Mesenchymal stem cell (in vitro differentiated cells and primary cell): ENCODE results near the gene IRX4.

Source experiments
- DNase-seq: peaks from one replicate; pipeline ENCODE4 v3.0.0-alpha.2; 2013
- H2AFZ ChIP-seq: one replicate; pipeline ENCODE4 v1.6.1; 2013; ENCODE audit warnings: low read depth, mild to moderate bottlenecking, control low read depth, inconsistent platforms, low read length, moderate library complexity
- H2AK5ac ChIP-seq: 2 replicates; pipeline ENCODE4 v1.6.1; 2013; ENCODE audit warnings: low read length, moderate library complexity, mild to moderate bottlenecking, inconsistent platforms; ENCODE audit not compliant: severe bottlenecking
- H2BK120ac ChIP-seq: one replicate; pipeline ENCODE4 v1.6.1; 2013; ENCODE audit warnings: low read depth, mild to moderate bottlenecking, inconsistent platforms, low read length, moderate library complexity
- H2BK12ac ChIP-seq, 2 experiments: one replicate each; pipeline ENCODE4 v1.6.1; 2013; ENCODE audit warnings: inconsistent platforms in 2 of 2, low read length in 2 of 2, mild to moderate bottlenecking in 2 of 2, moderate library complexity in 2 of 2, control low read depth in 1 of 2
- H2BK15ac ChIP-seq: one replicate; pipeline ENCODE4 v1.6.1; 2013; ENCODE audit warnings: mild to moderate bottlenecking, low read depth, inconsistent platforms; ENCODE audit not compliant: poor library complexity, severe bottlenecking
- H2BK5ac ChIP-seq: 2 replicates; pipeline ENCODE4 v1.6.1; 2013; ENCODE audit warnings: low read depth, mild to moderate bottlenecking, low read length, control low read depth, inconsistent platforms; ENCODE audit not compliant: poor library complexity, severe bottlenecking
- H3K14ac ChIP-seq, 2 experiments: one replicate each; pipeline ENCODE4 v1.6.1; 2013; ENCODE audit warnings: inconsistent platforms in 2 of 2, low read length in 2 of 2, control low read depth in 1 of 2, mild to moderate bottlenecking in 1 of 2, moderate library complexity in 1 of 2
- H3K18ac ChIP-seq, 2 experiments: one replicate each; pipeline ENCODE4 v1.6.1; 2013; ENCODE audit warnings: inconsistent platforms in 2 of 2, low read length in 2 of 2, control low read depth in 1 of 2, low read depth in 1 of 2, mild to moderate bottlenecking in 1 of 2
- H3K23ac ChIP-seq, 2 experiments: one replicate each; pipeline ENCODE4 v1.6.1; 2013; ENCODE audit warnings: inconsistent platforms in 2 of 2, low read length in 2 of 2, mild to moderate bottlenecking in 2 of 2, moderate library complexity in 2 of 2, control low read depth in 1 of 2
- H3K27ac ChIP-seq: 2 replicates; pipeline ENCODE4 v1.5.1; 2013; ENCODE audit warnings: mild to moderate bottlenecking, moderate library complexity, low read length, control low read depth, inconsistent platforms; ENCODE audit not compliant: poor library complexity, severe bottlenecking
- H3K27me3 ChIP-seq, 2 experiments: 2 replicates each; pipeline versions ENCODE4 v1.6.1 to v1.7.0; 2013; ENCODE audit warnings: low read length in 2 of 2, mild to moderate bottlenecking in 2 of 2, moderate library complexity in 2 of 2, control low read depth in 1 of 2, inconsistent platforms in 1 of 2; ENCODE audit not compliant: control insufficient read depth in 1 of 2, insufficient read depth in 1 of 2
- H3K36me3 ChIP-seq, 2 experiments: 2 replicates each; pipeline versions ENCODE4 v1.6.1 to v1.7.0; 2013; ENCODE audit warnings: low read length in 2 of 2, control low read depth in 1 of 2, inconsistent platforms in 1 of 2, low read depth in 1 of 2, mild to moderate bottlenecking in 1 of 2; ENCODE audit not compliant: insufficient read depth in 2 of 2, control insufficient read depth in 1 of 2
- H3K4ac ChIP-seq, 2 experiments: one replicate each; pipeline ENCODE4 v1.6.1; 2013; ENCODE audit warnings: inconsistent platforms in 2 of 2, low read length in 2 of 2, mild to moderate bottlenecking in 2 of 2, moderate library complexity in 2 of 2, control low read depth in 1 of 2, low read depth in 1 of 2
- H3K4me1 ChIP-seq: 2 replicates; pipeline ENCODE4 v1.6.1; 2013; ENCODE audit warnings: low read depth, low read length, control low read depth; ENCODE audit not compliant: control insufficient read depth, insufficient read depth
- H3K4me2 ChIP-seq: 2 replicates; pipeline ENCODE4 v1.6.1; 2013; ENCODE audit warnings: low read length, mild to moderate bottlenecking, inconsistent platforms; ENCODE audit not compliant: poor library complexity, severe bottlenecking
- H3K4me3 ChIP-seq, 2 experiments: 2 replicates each; pipeline versions ENCODE4 v1.5.1 to v1.7.0; 2013; ENCODE audit warnings: low read length in 2 of 2, mild to moderate bottlenecking in 2 of 2, control low read depth in 1 of 2, low read depth in 1 of 2; ENCODE audit not compliant: insufficient read depth in 1 of 2
- H3K79me1 ChIP-seq: replicated peaks from 2 replicates; pipeline ENCODE4 v1.6.1; 2013; ENCODE audit warnings: mild to moderate bottlenecking, control low read depth, low read length, inconsistent platforms; ENCODE audit not compliant: poor library complexity, severe bottlenecking
- H3K9ac ChIP-seq: 2 replicates; pipeline ENCODE4 v1.7.0; 2013; ENCODE audit warnings: mild to moderate bottlenecking, low read length, moderate library complexity
- H3K9me3 ChIP-seq: 2 replicates; pipeline ENCODE4 v1.7.0; 2013; ENCODE audit warnings: mild to moderate bottlenecking, low read length; ENCODE audit not compliant: control insufficient read depth
- H4K8ac ChIP-seq: one replicate; pipeline ENCODE4 v1.6.1; 2013; ENCODE audit warnings: inconsistent platforms, mild to moderate bottlenecking, low read length, moderate library complexity
- H4K91ac ChIP-seq: one replicate; pipeline ENCODE4 v1.6.1; 2013; ENCODE audit warnings: mild to moderate bottlenecking, low read length, inconsistent platforms
- WGBS: methylation state at CpG from one replicate; pipeline ENCODE4 v1.1.7; 2013; ENCODE audit warnings: mixed read lengths; 5-methylcytosine and 5-hydroxymethylcytosine counted together

Gene IRX4

DNA sequence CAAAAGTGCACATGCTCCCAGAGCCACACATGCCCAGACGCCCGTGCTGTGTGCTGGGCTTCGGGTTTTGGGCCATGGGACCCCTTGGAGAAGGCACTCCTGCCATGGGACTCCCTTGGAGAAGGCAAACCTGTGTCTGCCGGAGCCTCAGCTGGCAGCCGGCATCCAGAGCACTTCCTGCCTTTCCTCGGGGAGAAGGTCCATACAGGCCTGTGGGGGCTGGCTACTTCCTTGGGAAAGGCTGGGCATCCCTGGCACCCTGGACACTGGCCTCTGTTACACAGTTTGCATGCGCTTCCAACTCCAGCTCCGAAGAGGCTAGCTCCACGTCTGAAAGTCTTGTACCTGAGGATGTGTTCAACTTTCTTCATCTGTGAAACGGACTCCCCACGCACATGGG lies 14.7 kb upstream of the IRX4 start:
- H4K91ac ChIP-seq, result no peak overlapping the region
- DNase-seq, result no peak
- H3K4me1 ChIP-seq, result no peaks in the 10 kb centered on the region
- H2AK5ac ChIP-seq, result no peak overlapping the region
- no peak overlapping the region for H3K4me3 ChIP-seq
- no peaks in the 10 kb centered on the region for H3K36me3 ChIP-seq
- 73% methylated on average over 11 of the region's 11 CpGs for whole genome bisulfite sequencing
- peaks cover 51 to 63% of the 10 kb centered on the region in 2 experiments for H3K27me3 ChIP-seq
- no peak overlapping the region for H3K23ac ChIP-seq
- H3K4ac ChIP-seq, result no peak overlapping the region
- H2BK15ac ChIP-seq, result no peak overlapping the region
- H3K27ac ChIP-seq, result no peak overlapping the region
- H2BK120ac ChIP-seq, result no peak overlapping the region
- no peak overlapping the region for H2AFZ ChIP-seq
- no peak overlapping the region for H2BK5ac ChIP-seq
- H3K9ac ChIP-seq, result no peak overlapping the region
- H3K14ac ChIP-seq, result no peak overlapping the region
- H4K8ac ChIP-seq, result no peak overlapping the region
- H3K9me3 ChIP-seq, result peaks cover 10% of the 10 kb centered on the region
- no peaks in the 10 kb centered on the region for H3K79me1 ChIP-seq
- H3K4me2 ChIP-seq, result no peak overlapping the region
- H3K18ac ChIP-seq, result no peak overlapping the region
- no peak overlapping the region for H2BK12ac ChIP-seq

DNA sequence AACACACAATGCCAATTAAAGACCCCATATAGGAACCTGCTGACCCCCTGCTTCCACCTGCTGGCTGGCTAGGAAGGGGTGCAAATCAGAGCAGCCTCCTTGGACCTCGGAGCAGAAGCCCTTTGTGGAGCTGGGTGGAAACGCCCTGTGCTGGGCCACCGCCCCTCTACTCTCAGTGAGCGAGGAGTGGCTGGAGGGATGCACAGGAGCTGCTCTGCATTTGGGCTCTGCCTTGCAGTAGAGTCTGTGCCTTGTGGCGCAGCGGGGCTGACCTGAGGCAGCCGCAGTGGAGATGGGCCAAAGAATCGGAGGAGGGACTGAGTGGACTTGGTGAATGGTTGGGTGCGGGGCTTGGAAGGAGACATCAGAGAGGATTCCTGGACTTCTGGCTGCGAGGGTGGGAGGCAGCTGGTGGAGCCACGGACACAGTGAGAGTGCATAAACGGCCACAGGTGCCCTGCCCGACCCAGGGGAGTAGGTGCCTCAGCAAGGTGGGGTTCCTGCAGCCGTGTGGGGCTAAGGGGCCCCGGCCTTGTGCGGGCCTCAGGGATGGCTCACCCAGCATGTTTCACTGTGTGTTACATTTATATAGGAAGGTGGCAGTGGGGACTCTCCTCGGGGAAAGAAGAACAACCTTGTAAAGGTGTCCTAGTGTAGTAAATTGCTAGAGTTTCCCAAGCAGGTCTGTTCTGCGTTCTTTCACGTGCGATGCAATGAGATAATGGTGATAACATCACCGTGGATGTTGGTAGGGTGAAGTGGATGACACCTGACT lies 14.1 kb upstream of the IRX4 start:
- Histone ChIP-seq H3K18ac (no peak overlapping the region), H2BK12ac (no peak overlapping the region), H3K14ac (no peak overlapping the region), H3K79me1 (no peaks in the 10 kb centered on the region), H2AFZ (no peak overlapping the region), H3K4me1 (no peaks in the 10 kb centered on the region), H3K4me3 (no peak overlapping the region), H3K27me3 (peaks cover 50 to 69% of the 10 kb centered on the region in 2 experiments), H4K8ac (no peak overlapping the region), H3K36me3 (no peaks in the 10 kb centered on the region), H2BK15ac (no peak overlapping the region), H3K9ac (no peak overlapping the region), H3K4ac (no peak overlapping the region), H4K91ac (no peak overlapping the region), H2BK5ac (no peak overlapping the region), H3K23ac (no peak overlapping the region), H3K27ac (no peak overlapping the region), H2AK5ac (no peak overlapping the region), H2BK120ac (no peak overlapping the region), H3K4me2 (no peak overlapping the region), H3K9me3 (peaks cover 5% of the 10 kb centered on the region)
- 70% methylated on average over 21 of the region's 21 CpGs for WGBS
- DNase-seq, result no peak

- Histone ChIP-seq H3K23ac (no peak overlapping the region), H3K27me3 (peaks cover 57 to 78% of the 10 kb centered on the region in 2 experiments), H3K79me1 (no peaks in the 10 kb centered on the region), H2BK5ac (no peak overlapping the region), H3K9ac (no peak overlapping the region), H2BK120ac (no peak overlapping the region), H2BK12ac (no peak overlapping the region), H3K14ac (no peak overlapping the region), H3K4me1 (no peaks in the 10 kb centered on the region), H3K4me2 (no peak overlapping the region), H3K4ac (no peak overlapping the region), H3K36me3 (no peaks in the 10 kb centered on the region), H2AFZ (no peak overlapping the region), H3K9me3 (no peaks in the 10 kb centered on the region), H2BK15ac (no peak overlapping the region), H4K8ac (no peak overlapping the region), H2AK5ac (no peak overlapping the region), H3K4me3 (no peak overlapping the region), H3K18ac (no peak overlapping the region), H3K27ac (no peak overlapping the region), H4K91ac (no peak overlapping the region)
- WGBS, result 83% methylated on average over 14 of the region's 15 CpGs
- DNase-seq, result no peak
Observed at GRCh38 chr5:1895739-1896420, 13.2 kb upstream of the IRX4 start.

- H3K23ac ChIP-seq, result no peak overlapping the region
- H3K9me3 ChIP-seq, result no peaks in the 10 kb centered on the region
- H2BK12ac ChIP-seq, result no peak overlapping the region
- no peak overlapping the region for H4K8ac ChIP-seq
- no peak overlapping the region for H2AFZ ChIP-seq
- no peak overlapping the region for H3K27ac ChIP-seq
- H3K4me2 ChIP-seq, result no peak overlapping the region
- no peak overlapping the region for H3K4me3 ChIP-seq
- H3K9ac ChIP-seq, result no peak overlapping the region
- no peak overlapping the region for H4K91ac ChIP-seq
- H3K4me1 ChIP-seq, result no peaks in the 10 kb centered on the region
- DNase-seq, result no peak
- no peak overlapping the region for H3K4ac ChIP-seq
- H2BK15ac ChIP-seq, result no peak overlapping the region
- H2BK120ac ChIP-seq, result no peak overlapping the region
- H3K79me1 ChIP-seq, result no peaks in the 10 kb centered on the region
- WGBS, result 66% methylated on average over 8 of the region's 8 CpGs
- H3K36me3 ChIP-seq, result no peaks in the 10 kb centered on the region
- no peak overlapping the region for H2BK5ac ChIP-seq
- no peak overlapping the region for H3K18ac ChIP-seq
- H3K14ac ChIP-seq, result no peak overlapping the region
- H3K27me3 ChIP-seq, result peaks cover 70 to 92% of the 10 kb centered on the region in 2 experiments
- no peak overlapping the region for H2AK5ac ChIP-seq
Observed at GRCh38 chr5:1894243-1894642, 11.5 kb upstream of the IRX4 start.
